Measurements from ENCODE around the gene RAB5B. TPM values are rescaled to one million over a fixed set of nuclear protein-coding genes. Genes with fewer than 3 reads are reported as not detected.

Gene RAB5B
- total and polyA plus RNA-seq, 2 experiments from 2014 or later = 79.1 to 103 TPM

- peak; percentile 66 for DNase-seq (ENCODE audit: low spot score)
- WGBS (ENCODE audit: low lambda C conversion rate, missing lambda C conversion rate) = 63% methylated on average over 2 of the region's 2 CpGs
- no peaks in the 10 kb centered on the region for H3K9me2 ChIP-seq (replicated peaks; ENCODE audit: insufficient read depth)
- no peaks in the 10 kb centered on the region for H3K27me3 ChIP-seq
- peak overlapping the region; percentile 57 for H3K4me2 ChIP-seq
- H3K79me2 ChIP-seq = no peaks in the 10 kb centered on the region
- no peak overlapping the region for H3K4me3 ChIP-seq
- peaks cover 38% of the 10 kb centered on the region for H3K4me1 ChIP-seq (ENCODE audit: insufficient read depth)
- no peak overlapping the region for H2AFZ ChIP-seq
- H4K20me1 ChIP-seq (ENCODE audit: insufficient read depth, poor library complexity, severe bottlenecking) = no peaks in the 10 kb centered on the region
- H3K9me3 ChIP-seq (ENCODE audit: low read depth) = no peaks in the 10 kb centered on the region
- H3K27ac ChIP-seq = peak overlapping the region; percentile 84
- H3K36me3 ChIP-seq (replicated peaks; ENCODE audit: insufficient read depth, low read depth) = no peaks in the 10 kb centered on the region
- TF ChIP-seq CTCF (IDR thresholded peaks at IDR 0.05; ENCODE audit: poor library complexity) = no peak
- no peak for TF ChIP-seq EZH2 (IDR thresholded peaks at IDR 0.05; ENCODE audit: borderline replicate concordance)
- no peak for TF ChIP-seq EZH2phosphoT487 (IDR thresholded peaks at IDR 0.05; ENCODE audit: low read depth, severe bottlenecking, unreplicated experiment)
These were observed 40.3 kb downstream of the RAB5B start for GRCh38 chr12:56014205-56014604.

DNA sequence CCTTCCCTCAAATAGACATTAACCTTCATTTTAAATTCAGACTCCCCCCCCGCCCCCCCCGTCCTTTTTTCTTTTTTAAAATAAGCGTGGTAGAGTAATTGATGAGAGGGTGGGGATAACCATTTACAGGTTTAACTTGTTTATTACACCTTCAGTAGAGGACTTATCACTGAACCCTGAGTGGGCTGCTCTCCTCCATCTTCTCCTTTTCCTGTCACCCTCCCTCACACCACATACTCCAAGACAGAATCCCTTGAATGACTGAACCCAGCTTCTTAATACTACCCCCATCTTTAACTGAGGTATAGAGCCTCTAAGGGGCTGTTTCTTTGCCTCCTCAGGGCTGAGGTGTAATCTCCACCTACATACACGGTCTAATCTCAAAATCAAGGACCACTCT lies 43.3 kb downstream of the RAB5B start:
- H3K27ac ChIP-seq = no peak overlapping the region
- H3K4me2 ChIP-seq = no peak overlapping the region
- no peak overlapping the region for H2AFZ ChIP-seq
- no peaks in the 10 kb centered on the region for H3K36me3 ChIP-seq (replicated peaks; ENCODE audit: insufficient read depth, low read depth)
- 79% methylated on average over 4 of the region's 4 CpGs for WGBS (ENCODE audit: low lambda C conversion rate, missing lambda C conversion rate)
- H3K27me3 ChIP-seq = no peaks in the 10 kb centered on the region
- H4K20me1 ChIP-seq (ENCODE audit: insufficient read depth, poor library complexity, severe bottlenecking) = no peaks in the 10 kb centered on the region
- H3K9me3 ChIP-seq (ENCODE audit: low read depth) = no peaks in the 10 kb centered on the region
- H3K9me2 ChIP-seq (replicated peaks; ENCODE audit: insufficient read depth) = no peaks in the 10 kb centered on the region
- DNase-seq (ENCODE audit: low spot score) = no peak
- no peak for TF ChIP-seq EZH2phosphoT487 (IDR thresholded peaks at IDR 0.05; ENCODE audit: low read depth, severe bottlenecking, unreplicated experiment)
- no peak for TF ChIP-seq CTCF (IDR thresholded peaks at IDR 0.05; ENCODE audit: poor library complexity)
- no peak for TF ChIP-seq EZH2 (IDR thresholded peaks at IDR 0.05; ENCODE audit: borderline replicate concordance)
- peaks cover 37% of the 10 kb centered on the region for H3K4me1 ChIP-seq (ENCODE audit: insufficient read depth)
- H3K79me2 ChIP-seq = no peaks in the 10 kb centered on the region
- H3K4me3 ChIP-seq = no peak overlapping the region

DNA sequence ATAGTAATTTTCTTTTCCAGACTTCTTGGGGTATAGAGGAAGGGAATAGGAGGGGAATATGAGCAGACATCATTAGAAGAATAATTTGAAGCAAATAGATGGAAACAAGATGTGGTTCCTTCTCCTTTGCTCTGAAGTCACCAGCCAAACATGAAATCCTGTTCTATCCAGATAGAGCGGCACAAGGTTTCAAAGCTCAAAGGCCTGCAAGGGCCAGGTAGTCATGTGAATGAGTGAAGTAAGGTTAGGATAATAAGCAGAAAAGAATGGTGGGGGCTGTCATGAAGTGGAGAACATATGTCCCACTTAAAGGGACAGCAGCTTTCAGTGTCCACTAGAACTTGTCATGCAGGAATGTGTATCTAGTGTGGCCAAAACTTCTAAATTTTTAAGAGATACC lies 44.5 kb downstream of the RAB5B start:
- WGBS (ENCODE audit: low lambda C conversion rate, missing lambda C conversion rate) = 97% methylated on average over 1 of the region's 1 CpG
- Histone ChIP-seq H3K36me3 (replicated peaks; ENCODE audit: insufficient read depth, low read depth) (no peaks in the 10 kb centered on the region), H3K27ac (peak overlapping the region; percentile 31), H3K9me3 (ENCODE audit: low read depth) (no peaks in the 10 kb centered on the region), H2AFZ (no peak overlapping the region), H4K20me1 (ENCODE audit: insufficient read depth, poor library complexity, severe bottlenecking) (no peaks in the 10 kb centered on the region), H3K9me2 (replicated peaks; ENCODE audit: insufficient read depth) (no peaks in the 10 kb centered on the region), H3K4me1 (ENCODE audit: insufficient read depth) (peaks cover 35% of the 10 kb centered on the region), H3K4me3 (no peak overlapping the region), H3K4me2 (no peak overlapping the region), H3K79me2 (peaks cover 7% of the 10 kb centered on the region), H3K27me3 (no peaks in the 10 kb centered on the region)
- TF ChIP-seq CTCF (IDR thresholded peaks at IDR 0.05; ENCODE audit: poor library complexity) (no peak), EZH2 (IDR thresholded peaks at IDR 0.05; ENCODE audit: borderline replicate concordance) (no peak), EZH2phosphoT487 (IDR thresholded peaks at IDR 0.05; ENCODE audit: low read depth, severe bottlenecking, unreplicated experiment) (no peak)
- no peak for DNase-seq (ENCODE audit: low spot score)
